NK-92 treated with Interleukin-12 subunit alpha and Interleukin-12 subunit beta, amount 100 ng/mL, for 24 hours (cell line): Measurements from ENCODE around the gene FAM118A.
A peak's percentile ranks its signal among the peaks of the same experiment; 100 is the strongest.
"Not testable (repeated sequence)": the region's sequence is repeated elsewhere in the genome, so short reads cannot be mapped to it uniquely, and the experiment has no call there.

ENCODE experiments used
- DNase-seq: peaks from one replicate; lab custom pipeline; 2025; lab: John Stamatoyannopoulos, UW

The FAM118A gene

DNA sequence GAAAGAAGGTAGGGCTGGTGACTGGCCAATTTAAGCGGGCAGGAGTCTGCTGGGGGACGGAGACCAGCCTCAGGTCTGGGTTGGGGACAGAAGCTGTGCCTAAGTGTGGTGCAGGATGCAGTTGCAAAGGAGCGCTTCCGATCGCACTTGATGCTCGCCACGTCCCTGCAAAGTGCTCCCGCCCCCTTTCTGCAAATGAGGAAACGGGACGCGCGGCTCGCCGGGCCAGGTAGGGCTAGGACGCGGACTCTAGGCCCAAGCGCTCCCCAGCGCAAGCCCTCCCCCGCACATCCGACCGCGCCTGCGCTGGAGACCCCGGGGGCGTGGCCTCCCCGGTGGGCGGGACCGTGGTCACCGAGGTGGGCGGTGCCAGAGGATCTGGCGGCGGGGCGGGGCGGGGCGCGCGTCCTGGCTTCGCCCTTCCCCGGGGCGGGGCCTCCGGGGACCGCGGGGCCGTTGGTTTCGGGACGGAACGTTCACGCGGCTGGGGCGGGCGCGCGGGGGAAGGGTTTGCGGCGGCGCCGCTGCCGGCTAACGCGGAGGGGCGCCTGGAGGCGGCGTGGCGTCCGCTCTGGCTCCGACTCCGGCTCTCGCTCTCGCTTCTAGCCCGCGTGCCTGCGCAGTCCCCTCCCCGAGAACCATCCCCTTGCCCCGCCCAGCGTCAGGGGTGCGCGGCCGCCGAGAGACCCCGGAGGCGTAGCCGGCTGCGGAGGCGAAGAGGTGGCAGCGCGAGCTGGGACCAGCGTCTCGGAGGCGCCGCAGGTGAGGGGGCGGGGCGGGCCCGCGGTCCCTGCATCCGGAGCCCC is at the start of gene FAM118A:
Gene FAM118A, plus strand, starts transcription at position 513 of the 806 bp plus-strand sequence. CDS start 12,446 bp downstream, outside the sequence.
- DNase-seq: peak; percentile 84

GRCh38 chr22:45260395-45260759 is 49.4 kb upstream of the FAM118A start:
- DNase-seq: not testable (repeated sequence)

DNA sequence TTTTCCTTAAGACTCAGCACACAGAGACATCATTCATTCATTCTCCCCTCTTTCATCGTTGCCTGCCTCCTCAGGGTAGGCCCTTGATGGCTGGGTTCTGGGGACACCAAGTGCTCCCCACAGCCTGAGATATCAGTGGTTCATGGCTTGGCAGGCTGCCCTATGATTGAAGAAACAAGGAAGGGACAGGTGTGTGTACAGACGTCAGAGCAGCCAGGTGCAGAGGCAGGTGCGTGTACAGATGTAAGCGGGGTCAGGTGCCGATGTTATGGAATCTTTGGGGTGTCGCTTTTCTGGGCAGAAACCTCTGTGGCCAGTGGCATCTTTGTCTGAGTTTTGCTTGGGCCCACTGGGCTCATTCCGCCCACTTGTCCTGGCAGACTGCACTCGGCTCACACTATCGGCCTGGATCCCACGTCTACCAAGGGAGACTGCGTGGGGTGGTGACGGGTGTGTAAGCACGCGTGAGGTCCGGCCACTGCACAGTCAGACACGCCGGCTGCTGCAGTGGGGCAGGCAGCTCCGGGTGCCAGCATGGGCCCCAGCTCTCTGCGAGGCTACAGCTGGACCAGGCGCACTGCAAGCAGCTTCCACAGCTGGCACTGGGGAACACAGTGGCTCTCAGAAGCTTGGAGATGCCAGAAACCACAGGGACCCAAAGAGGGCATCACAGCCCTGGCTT is 48.2 kb upstream of the FAM118A start:
- no peak for DNase-seq

DNA sequence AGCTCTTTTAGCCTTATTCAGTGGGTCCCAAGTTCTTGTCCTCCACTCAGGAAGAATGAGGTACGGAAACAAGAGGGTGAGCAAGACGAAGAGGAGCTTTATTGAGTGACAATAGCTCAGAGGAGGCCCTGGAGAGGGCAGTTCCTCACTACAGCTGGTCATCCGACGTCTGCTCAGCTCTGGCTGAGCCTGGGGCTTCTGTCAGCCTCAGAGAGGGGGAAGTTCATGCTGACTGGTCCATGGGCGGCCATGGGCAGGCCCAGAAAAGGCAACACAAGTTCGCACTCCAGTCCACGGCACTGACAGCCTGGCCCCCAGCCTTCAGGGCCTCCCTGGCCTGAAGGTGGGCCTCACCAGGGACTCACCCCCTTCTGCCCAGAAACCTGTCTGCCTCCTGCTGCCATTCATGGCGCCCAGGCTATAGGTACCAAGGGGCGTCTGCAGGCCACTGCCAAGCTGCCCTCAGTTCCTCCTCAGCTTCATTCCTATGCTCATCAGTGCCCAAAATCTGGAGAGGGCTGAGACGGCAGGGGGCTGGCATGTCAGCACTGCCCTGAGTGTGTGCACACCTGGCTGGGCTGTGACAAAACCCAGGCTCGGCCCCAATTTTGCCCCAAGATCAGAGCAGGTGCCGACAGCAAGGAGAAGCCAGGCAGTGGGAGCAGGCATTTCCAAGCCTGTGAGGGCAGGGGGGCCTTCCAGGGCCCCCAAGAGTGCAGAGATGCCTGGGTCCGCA is 47.4 kb upstream of the FAM118A start:
- DNase-seq: no peak

DNA sequence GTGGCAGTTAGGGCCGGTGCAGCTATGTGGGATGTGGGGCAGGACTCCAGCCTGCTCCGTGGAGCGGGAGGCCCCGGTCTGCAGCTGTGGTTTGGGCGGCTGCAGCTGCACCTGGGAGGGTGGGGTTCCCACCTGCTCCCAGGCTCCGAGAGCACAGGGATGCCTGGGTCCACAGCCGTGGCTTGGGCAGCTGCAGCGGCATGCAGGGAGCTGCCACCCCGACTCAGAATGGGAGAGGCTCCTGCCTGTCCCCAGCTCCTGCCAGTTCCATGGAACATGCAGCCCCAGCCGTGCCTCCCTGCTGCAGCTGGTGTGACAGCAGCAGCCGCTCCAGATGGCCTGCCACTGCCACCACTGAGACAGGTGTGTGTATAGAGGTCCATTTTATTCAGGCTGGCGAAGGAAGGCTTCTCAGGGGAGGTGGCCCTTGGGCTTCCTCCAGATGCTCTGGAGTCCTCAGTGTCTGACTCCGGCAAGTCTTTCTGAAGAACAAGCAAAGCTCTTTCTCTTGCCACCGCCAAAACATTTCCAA is 46.7 kb upstream of the FAM118A start:
- DNase-seq: no peak

- no peak for DNase-seq
These were observed 46.1 kb upstream of the FAM118A start for GRCh38 chr22:45263463-45264269.

GRCh38 chr22:45265535-45265934 is 44.2 kb upstream of the FAM118A start:
- DNase-seq: no peak

DNA sequence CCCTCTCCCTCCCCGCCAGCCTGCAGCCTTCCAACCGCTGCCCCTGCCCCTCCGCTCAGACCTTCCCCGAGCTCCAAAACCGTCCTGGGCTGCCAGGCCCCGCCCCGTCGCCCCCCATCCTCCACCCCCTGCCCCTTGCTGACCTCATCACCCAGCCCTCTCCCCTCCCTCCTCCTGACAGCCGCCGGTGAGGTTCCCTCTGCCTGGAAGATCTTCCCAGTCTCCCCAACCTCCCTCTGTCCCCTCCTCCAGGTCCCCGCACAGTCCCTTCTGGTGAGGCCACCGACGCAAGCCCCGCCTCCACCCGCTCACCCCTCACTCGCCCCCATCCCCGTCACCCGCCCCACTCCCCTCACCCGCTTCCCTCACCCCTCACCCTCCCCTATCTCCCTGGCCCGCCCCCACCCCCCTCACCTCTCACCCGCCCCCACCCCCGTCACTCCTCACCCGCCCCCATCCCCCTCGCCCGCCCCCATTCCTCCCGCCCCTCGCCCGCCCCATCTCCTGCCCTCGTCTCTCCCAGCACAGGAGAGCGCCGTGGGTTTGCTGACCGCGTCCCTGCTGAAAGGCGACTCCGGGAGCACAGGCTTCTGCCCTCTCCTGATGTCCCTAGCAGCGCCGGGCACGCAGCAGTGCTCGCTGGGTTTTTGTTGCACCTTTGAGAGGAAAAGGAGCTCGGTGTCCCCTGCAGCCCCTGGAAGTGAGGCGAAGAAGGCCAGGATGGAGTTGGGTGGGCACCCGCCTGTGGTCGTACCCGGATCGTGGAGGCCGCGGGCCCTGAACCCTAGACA is 41.4 kb upstream of the FAM118A start:
- DNase-seq: no peak

GRCh38 chr22:45268958-45269844 is 40.5 kb upstream of the FAM118A start:
- peak; percentile 50 for DNase-seq

DNA sequence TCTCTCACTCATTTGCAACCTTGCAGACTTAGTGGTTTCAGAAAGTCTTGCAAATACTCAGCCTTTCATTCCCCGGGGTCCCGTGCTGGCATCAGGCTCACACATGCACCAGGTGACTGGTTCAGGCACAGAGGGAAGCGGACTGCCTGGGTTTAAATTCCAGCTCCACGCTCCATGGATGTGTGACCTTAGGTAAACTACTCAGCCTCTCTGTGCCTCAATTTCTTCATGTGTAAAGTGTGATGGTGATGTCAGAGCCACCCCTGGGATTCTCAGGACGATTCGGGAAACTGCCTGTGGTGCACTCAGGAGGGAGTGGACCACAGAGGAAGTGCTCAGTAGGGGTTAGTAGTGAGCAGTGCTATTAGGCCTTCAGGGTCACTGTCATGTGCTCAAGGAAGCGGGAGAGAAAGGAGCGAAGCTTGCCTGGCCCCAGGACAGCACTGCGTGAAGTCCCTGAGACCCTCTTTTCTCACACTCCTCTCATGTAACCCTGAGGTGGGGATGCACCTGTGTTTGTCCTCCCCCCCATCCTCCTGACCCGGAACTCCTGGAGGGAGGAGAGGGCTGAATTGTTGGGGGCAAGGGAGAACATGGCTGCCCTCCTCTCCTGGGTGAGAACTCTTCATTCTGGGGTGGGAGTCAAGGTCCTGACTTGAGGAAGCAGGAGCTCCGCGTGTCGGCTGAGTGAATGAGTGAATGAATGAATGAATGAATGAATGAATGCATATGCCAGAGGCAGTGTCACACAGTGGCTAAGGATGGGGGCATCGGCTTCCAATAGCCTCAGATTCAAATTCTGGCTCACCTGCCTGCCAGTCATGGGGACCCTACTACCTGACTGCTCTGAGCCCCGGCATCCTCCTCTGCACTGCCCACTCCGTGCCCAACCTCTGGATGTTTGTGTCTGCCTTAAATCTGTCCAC is 39.4 kb upstream of the FAM118A start:
- no peak for DNase-seq

DNA sequence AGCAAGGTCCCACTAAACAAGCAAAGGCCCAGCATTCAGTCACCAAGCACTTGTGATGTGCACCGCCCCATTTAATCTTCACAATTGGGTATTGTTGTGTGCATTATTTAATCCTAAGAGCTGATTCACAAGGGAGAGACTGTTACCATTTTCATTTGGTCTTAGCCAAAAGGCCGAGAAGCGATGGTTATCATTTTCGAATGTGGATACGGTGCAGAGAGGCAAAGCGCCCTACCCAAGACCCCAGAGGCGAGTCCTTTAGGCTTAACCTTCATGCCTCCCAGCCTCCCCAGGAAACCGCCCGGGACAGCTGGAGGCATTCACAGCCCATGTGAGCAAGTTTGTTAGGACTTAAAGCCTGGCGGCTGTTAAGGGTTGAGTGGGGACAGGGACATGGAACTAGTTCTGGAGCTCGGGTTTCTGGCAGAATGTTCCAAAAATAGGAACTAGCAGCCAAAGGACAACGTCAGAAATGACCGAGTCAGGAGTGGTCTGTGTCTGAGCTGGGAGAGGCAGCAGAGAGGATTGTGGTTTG is 38.0 kb upstream of the FAM118A start:
- DNase-seq: no peak

DNA sequence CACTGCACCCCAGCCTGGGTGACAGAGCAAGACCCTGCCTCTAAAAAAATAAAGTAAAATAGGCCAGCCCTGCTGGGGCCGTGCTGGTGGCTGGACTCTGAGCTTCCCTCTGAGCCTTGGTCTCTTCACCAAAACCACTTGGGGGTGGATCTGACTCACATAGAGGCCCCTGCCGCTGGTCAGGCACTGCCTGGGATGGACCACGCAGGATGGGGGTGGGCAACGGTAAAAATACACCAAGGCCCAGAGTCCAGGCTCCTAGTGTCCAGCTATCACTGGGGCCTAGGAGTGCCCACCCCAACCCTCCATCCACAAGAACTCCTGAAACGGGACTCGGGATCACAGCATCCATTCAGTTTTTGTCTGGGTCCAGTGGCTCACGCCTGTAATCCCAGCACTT is 37.2 kb upstream of the FAM118A start:
- DNase-seq: no peak

GRCh38 chr22:45273452-45274075 is 36.2 kb upstream of the FAM118A start:
- no peak for DNase-seq

DNA sequence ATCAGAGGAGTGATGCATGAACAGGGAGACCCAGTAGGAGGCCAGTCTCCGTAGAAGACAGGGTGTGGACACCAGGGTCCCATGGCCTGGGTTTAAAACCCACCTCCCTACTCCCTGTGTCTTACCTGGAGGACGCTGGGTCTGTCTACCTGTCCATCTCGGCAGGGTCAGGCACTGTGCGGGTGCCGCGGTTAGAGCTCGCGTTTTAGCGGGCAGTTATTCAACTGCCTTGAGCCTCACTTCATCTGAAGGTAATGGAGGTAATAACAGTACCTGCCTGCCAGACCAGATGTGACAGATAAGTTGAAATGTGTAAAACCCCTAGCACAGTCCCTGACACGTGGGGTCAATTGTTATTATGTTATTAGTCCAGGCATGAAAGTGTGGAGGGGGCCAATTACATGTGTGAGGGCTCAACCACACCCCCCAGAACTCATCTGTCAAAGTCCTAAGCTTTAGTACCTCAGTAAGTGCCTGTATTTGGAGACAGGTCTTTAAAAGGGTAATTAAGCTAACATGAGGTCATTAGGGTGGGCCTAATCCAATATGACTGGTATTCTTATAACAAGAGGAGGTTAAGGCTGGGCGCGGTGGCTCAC is 33.1 kb upstream of the FAM118A start:
- DNase-seq: no peak

GRCh38 chr22:45277720-45278119 is 32.0 kb upstream of the FAM118A start:
- not testable (repeated sequence) for DNase-seq

GRCh38 chr22:45278125-45278524 is 31.6 kb upstream of the FAM118A start:
- no peak for DNase-seq

DNA sequence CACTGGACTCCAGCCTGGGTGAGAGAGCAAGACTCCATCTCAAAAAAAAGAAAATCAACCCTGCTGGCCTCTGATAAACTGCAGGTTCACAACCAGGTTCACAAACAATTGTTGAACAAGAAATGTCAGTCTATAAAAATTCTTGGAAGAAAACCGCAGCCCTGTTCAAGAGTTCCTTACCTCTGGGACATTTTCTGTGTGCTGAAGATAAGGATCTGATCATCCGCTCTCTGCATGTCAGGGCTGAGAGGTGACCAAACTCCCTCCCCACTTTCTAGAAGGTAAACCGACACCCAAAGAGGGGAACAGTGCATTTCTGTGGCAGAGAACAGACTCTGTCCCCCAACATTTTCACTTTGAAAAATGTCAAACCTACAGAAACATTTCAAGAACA is 29.1 kb upstream of the FAM118A start:
- no peak for DNase-seq

GRCh38 chr22:45281010-45281409 is 28.7 kb upstream of the FAM118A start:
- DNase-seq: no peak
